Measurements from ENCODE around the gene SLC25A12.
"Not testable (repeated sequence)": the region's sequence is repeated elsewhere in the genome, so short reads cannot be mapped to it uniquely, and the experiment has no call there.

SLC25A12 gene

DNA sequence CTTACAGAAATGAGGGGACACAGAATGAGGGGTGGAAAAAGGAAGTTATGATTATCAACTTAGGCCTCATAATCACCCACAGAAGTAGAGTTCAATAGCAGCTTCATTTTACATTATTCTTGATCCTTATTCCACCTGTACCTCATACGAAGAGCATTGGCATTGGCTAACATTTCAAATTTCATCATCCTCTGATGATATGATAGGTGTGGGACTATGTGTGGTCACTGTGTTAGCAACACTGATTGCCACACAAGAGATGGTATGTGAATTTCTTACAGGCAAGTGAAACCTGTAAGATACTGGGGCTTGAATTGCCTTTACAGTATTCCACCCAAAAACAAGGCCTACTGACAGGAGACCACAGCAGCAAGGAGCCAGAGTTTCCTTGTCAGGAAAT, 14.2 kb upstream of the SLC25A12 start:
- Histone ChIP-seq H4K20me1 (ENCODE audit: insufficient read depth) (no peaks in the 10 kb centered on the region), H3K27me3 (ENCODE audit: insufficient read depth, low read depth) (no peaks in the 10 kb centered on the region), H3K79me2 (ENCODE audit: insufficient read depth, low read depth) (no peaks in the 10 kb centered on the region), H3K27ac (no peak overlapping the region), H3K9ac (no peak overlapping the region), H3K4me1 (ENCODE audit: low read depth, poor library complexity, severe bottlenecking) (peaks cover 6% of the 10 kb centered on the region), H3K36me3 (ENCODE audit: insufficient read depth) (no peaks in the 10 kb centered on the region), H2AFZ (ENCODE audit: low read depth) (no peak overlapping the region), H3K4me2 (no peak overlapping the region), H3K4me3 (IDR thresholded peaks at IDR 0.05; ENCODE audit: insufficient read depth, low read depth, low read length) (no peak overlapping the region)
- TF ChIP-seq, protein P1, sequence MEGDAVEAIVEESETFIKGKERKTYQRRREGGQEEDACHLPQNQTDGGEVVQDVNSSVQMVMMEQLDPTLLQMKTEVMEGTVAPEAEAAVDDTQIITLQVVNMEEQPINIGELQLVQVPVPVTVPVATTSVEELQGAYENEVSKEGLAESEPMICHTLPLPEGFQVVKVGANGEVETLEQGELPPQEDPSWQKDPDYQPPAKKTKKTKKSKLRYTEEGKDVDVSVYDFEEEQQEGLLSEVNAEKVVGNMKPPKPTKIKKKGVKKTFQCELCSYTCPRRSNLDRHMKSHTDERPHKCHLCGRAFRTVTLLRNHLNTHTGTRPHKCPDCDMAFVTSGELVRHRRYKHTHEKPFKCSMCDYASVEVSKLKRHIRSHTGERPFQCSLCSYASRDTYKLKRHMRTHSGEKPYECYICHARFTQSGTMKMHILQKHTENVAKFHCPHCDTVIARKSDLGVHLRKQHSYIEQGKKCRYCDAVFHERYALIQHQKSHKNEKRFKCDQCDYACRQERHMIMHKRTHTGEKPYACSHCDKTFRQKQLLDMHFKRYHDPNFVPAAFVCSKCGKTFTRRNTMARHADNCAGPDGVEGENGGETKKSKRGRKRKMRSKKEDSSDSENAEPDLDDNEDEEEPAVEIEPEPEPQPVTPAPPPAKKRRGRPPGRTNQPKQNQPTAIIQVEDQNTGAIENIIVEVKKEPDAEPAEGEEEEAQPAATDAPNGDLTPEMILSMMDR (conservative IDR thresholded peaks at IDR 0.05; ENCODE audit: low read depth, low read length): no peak

DNA sequence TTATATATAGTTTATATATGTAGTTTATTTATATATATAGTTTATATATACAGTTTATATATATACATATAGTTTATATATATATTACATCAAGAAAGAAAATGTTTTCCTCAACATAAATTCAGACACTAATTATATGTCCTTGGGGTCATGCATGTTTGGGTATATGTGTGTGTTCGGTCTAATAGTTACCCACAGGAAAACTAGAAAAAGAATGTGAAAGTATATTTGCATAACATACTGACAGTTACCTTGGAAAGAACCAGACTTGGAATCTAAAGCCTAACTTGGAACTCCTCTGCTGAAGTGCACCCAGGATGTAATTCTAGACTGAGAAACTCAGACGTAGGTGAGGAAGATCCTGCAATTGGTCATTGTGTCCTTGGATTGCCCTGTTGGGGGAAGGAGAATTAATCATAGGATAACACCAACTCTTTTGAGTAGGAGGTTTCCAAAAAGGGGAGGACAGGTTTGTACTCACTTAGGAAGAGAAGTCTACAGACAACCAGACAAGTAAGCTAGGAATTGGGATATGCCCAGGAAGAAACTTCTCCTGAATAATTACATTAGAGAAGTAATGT, 8.9 kb upstream of the SLC25A12 start:
- H3K4me3 ChIP-seq (IDR thresholded peaks at IDR 0.05; ENCODE audit: insufficient read depth, low read depth, low read length): no peak overlapping the region
- H3K36me3 ChIP-seq (ENCODE audit: insufficient read depth): no peaks in the 10 kb centered on the region
- H3K4me2 ChIP-seq: no peak overlapping the region
- H2AFZ ChIP-seq (ENCODE audit: low read depth): no peak overlapping the region
- no peaks in the 10 kb centered on the region for H3K27me3 ChIP-seq (ENCODE audit: insufficient read depth, low read depth)
- no peak overlapping the region for H3K9ac ChIP-seq
- H3K27ac ChIP-seq: no peak overlapping the region
- TF ChIP-seq, protein P1 (conservative IDR thresholded peaks at IDR 0.05; ENCODE audit: low read depth, low read length): no peak
- H3K4me1 ChIP-seq (ENCODE audit: low read depth, poor library complexity, severe bottlenecking): peaks cover 10% of the 10 kb centered on the region
- H3K79me2 ChIP-seq (ENCODE audit: insufficient read depth, low read depth): no peaks in the 10 kb centered on the region
- H4K20me1 ChIP-seq (ENCODE audit: insufficient read depth): no peaks in the 10 kb centered on the region

DNA sequence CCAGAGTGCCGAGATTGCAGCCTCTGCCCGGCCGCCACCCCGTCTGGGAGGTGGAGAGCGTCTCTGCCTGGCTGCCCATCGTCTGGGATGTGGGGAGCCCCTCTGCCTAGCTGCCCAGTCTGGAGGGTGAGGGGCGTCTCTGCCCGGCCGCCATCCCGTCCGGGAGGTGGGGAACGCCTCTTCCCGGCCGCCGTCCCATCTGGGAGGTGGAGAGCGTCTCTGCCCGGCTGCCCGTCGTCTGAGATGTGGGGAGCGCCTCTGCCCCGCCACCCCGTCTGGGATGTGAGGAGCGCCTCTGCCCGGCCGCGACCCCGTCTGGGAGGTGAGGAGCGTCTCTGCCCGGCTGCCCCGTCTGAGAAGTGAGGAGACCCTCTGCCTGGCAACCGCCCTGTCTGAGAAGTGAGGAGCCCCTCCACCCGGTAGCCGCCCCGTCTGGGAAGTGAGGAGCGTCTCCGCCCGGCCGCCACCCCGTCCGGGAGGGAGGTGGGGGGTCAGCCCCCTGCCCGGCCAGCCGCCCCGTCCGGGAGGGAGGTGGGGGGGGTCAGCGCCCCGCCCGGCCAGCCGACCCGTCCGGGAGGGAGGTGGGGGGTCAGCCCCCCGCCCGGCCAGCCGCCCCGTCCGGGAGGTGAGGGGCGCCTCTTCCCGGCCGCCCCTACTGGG, 5.7 kb upstream of the SLC25A12 start:
- H3K4me1 ChIP-seq (ENCODE audit: low read depth, poor library complexity, severe bottlenecking); H3K27ac ChIP-seq; H3K36me3 ChIP-seq (ENCODE audit: insufficient read depth); H4K20me1 ChIP-seq (ENCODE audit: insufficient read depth); H2AFZ ChIP-seq (ENCODE audit: low read depth); H3K9ac ChIP-seq; H3K27me3 ChIP-seq (ENCODE audit: insufficient read depth, low read depth); H3K4me3 ChIP-seq (IDR thresholded peaks at IDR 0.05; ENCODE audit: insufficient read depth, low read depth, low read length); H3K4me2 ChIP-seq; H3K79me2 ChIP-seq (ENCODE audit: insufficient read depth, low read depth): not testable (repeated sequence)

DNA sequence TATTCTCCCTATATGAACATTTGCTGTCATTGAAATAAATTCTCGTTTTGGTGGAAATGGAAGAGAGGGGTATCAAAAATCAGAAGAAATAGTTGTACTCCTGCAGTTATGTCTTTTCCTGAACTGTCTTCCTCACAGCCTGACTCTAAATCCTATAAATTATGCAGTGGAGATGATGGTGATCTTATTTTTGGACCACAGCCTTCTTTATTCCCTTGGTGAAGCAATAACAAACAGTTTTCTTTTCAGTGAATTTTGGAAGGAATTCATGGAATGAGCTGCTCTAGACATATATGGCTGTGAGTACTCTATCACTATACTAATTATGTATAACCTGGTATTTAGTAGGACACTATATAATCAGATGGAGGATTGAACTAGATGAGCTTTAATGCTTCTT, 1.7 kb upstream of the SLC25A12 start:
- Histone ChIP-seq H3K36me3 (ENCODE audit: insufficient read depth) (no peaks in the 10 kb centered on the region), H3K4me3 (IDR thresholded peaks at IDR 0.05; ENCODE audit: insufficient read depth, low read depth, low read length) (no peak overlapping the region), H3K4me1 (ENCODE audit: low read depth, poor library complexity, severe bottlenecking) (peaks cover 16% of the 10 kb centered on the region), H2AFZ (ENCODE audit: low read depth) (no peak overlapping the region), H3K9ac (no peak overlapping the region), H3K27me3 (ENCODE audit: insufficient read depth, low read depth) (no peaks in the 10 kb centered on the region), H4K20me1 (ENCODE audit: insufficient read depth) (no peaks in the 10 kb centered on the region), H3K4me2 (no peak overlapping the region), H3K79me2 (ENCODE audit: insufficient read depth, low read depth) (peaks cover 23% of the 10 kb centered on the region; the same call in 1 of the 2 replicates), H3K27ac (no peak overlapping the region)
- TF ChIP-seq, protein P1 (conservative IDR thresholded peaks at IDR 0.05; ENCODE audit: low read depth, low read length): no peak

DNA sequence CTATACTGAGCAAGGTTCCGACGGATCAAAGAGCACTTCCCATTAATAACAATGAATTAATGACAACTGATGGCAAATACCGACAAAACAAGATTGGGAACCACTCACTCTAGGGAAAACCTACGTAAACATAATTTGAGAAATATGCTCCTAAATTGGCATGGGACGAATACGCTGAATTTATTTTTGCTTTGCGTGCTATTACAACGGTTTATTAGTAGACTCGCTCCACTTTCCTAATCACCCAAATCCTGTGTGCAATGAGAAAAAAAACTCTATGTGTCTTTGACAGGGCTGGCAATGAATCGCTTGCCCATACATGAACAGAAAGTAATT, 536 bp upstream of the SLC25A12 start:
- Histone ChIP-seq H3K9ac (peak overlapping the region; percentile 85; the same call in 1 of the 2 replicates), H3K27ac (peak overlapping the region; percentile 63), H3K36me3 (ENCODE audit: insufficient read depth) (peaks cover 6% of the 10 kb centered on the region; the same call in 1 of the 2 replicates), H3K4me3 (IDR thresholded peaks at IDR 0.05; ENCODE audit: insufficient read depth, low read depth, low read length) (peak overlapping the region; percentile 3), H3K4me1 (ENCODE audit: low read depth, poor library complexity, severe bottlenecking) (peaks cover 24% of the 10 kb centered on the region), H2AFZ (ENCODE audit: low read depth) (peak overlapping the region; percentile 100), H3K4me2 (peak overlapping the region; percentile 55), H3K79me2 (ENCODE audit: insufficient read depth, low read depth) (peaks cover 28% of the 10 kb centered on the region; the same call in 1 of the 2 replicates), H4K20me1 (ENCODE audit: insufficient read depth) (no peaks in the 10 kb centered on the region), H3K27me3 (ENCODE audit: insufficient read depth, low read depth) (no peaks in the 10 kb centered on the region)
- TF ChIP-seq, protein P1 (conservative IDR thresholded peaks at IDR 0.05; ENCODE audit: low read depth, low read length): no peak
